ENCODE measurements around the gene ZNF48.
"Not testable (repeated sequence)": the region's sequence is repeated elsewhere in the genome, so short reads cannot be mapped to it uniquely, and the experiment has no call there.

The ZNF48 gene

DNA sequence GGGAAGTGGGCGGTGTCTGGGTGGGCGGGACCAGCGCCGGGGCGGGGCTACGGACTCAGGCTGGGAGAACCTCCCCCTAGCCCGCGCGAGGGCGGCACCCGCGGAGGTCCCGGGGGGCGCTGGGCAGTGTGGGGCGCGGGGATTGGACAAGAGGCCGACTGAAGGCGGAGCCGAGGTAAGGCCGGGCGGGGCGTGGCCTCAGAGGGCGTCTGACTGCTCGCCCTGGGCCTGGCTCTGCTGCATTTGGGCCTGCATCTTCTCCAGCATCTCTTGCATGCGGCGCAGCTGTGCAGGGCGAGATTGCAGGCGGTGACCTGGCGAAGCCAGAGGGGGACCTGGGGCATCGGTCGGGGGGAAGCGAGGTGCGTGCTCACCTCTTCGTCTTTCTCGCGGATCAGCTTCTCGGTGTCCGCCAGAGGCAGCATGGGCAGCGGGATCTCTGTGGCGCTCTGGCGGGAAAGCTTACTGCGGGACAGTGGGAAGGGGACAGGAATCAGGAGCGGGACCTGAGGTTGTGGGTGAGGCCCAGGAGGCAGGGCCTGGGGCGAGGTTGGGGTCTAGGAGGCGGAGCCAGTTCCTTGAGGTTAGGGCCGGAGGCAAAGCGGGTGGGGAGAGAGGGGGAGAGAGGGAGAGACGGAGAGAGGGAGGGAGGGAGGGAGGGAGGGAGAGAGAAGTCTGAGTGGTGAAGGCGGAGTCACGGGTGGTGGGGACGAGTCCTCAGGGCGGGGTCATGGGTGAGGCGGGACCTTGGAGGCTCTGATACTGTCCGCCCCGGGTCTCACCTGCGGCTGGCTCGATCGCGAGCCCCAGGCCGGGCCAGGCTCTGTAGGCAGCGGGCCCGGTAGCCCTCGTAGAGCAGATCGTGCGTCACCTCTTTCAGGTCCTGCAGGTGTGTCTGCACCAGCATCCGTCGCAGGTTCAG, 16.7 kb upstream of the ZNF48 start:
- peak; percentile 99 for DNase-seq (ENCODE audit: low spot score)

DNA sequence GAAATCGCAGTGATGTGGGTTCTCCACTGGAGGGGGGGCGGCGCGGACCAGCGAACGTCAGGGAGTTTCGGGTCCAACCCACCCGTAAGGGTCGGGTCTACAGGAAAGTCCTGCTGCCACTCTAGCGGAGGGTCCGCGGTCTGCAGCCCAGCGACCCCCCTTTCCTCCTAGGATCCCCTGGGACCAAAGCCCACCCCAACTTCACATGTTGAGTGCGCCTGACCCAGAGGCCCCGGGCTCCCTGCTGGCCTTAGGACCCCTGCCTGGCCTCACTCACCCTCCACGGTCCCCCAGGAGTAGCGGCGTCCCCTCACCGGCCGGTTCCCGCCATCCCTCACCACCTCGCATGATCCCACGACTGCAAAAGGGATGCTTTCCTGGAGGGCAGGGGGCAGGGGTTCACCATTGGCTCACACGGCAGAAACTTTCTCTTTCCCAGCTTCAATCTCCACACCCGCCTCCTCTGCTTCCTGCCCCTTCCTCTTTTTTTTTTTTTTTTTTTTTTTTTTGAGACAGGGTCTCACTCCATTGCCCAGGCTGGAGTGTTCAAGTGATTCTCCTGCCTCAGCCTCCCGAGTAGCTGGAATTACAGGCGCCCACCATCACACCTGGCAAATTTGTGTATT, 15.9 kb upstream of the ZNF48 start:
- no peak for DNase-seq (ENCODE audit: low spot score)

DNA sequence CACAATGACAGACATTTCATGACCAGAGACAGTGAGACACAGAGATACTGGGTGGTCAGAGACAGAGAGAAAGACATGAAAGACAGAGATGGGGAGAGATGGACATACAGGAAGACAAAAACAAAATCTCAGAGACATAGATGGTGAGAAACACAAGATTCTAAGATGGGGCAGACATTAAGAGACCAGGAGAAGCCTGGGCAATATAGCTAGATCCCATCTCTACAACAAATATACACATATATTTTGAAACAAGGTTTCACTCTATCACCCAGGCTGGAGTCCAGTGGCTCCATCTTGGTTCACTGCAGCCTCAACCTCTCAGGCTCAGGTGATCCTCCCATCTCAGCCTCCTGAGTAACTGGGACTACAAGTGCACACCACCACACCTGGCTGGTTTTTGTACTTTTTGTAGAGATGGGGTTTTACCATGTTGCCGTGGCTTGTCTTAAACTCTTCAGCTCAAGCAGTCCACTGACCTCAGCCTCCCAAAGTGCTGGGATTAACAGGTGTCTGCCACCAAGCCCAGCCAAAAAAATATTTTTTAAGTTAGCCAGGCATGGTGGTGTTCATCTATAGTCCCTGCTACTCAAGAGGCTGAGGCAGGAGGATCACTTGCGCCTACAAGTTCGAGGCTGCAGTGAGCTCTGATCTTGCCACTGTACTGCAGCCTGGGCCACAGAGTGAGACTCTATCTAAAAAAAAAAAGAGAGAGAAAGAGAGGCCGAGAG, 15.0 kb upstream of the ZNF48 start:
- DNase-seq (ENCODE audit: low spot score) = no peak

DNA sequence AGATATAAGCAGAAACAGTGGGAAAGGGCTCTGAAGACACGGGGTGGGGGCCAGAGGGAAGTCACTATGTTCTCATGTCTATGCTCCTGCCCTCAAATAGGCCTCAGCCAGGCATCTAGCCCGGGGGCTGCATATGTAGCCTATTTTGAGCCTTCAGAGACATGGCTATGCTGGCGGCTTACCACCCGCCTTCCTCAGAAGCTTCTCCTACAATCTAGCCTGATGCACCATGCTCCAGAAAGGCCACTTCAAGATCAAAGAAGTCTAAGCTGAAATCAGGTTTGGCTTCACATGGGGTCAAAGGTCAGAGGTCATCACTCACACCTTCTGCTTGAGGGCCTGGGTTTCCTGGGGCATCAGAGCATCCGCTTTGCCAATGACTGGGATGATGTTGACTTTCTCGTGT, 14.4 kb upstream of the ZNF48 start:
- DNase-seq (ENCODE audit: low spot score) = no peak

DNA sequence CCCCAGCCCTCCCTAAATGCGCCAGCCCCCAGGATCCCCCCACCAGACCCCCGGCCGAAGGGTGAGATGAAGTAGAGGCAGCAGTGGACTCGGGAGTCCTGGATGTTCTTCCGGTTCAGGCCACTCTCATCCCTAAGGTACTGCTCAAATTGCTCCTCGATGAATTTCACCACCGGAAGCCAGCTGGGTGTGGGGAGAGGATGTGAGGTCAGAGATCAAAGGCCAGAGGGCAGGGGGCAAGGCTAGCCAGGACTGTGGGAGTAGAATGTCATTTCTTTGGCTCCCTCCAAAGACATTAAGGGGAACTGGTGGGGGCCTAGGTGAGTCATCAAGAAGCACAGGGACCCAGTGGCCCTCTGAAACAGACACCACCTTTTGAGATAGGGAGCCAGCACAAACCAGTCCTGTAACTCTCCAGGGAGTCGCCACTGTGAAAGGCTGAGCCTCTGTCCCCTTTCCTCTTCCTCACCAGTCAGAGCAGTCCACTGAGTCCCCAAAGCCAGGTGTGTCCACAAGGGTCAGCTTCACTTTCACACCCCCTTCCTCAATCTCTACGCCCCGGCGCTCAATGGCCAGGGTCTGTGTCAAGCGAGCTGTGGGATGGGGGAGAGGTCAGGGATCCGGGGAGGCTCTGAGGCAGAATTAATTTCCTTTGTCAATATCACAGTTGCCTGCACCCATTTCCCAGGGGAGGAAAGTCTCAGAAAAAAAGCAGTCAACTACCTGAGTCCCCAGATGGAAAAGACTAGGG, 13.8 kb upstream of the ZNF48 start:
- no peak for DNase-seq (ENCODE audit: low spot score)

DNA sequence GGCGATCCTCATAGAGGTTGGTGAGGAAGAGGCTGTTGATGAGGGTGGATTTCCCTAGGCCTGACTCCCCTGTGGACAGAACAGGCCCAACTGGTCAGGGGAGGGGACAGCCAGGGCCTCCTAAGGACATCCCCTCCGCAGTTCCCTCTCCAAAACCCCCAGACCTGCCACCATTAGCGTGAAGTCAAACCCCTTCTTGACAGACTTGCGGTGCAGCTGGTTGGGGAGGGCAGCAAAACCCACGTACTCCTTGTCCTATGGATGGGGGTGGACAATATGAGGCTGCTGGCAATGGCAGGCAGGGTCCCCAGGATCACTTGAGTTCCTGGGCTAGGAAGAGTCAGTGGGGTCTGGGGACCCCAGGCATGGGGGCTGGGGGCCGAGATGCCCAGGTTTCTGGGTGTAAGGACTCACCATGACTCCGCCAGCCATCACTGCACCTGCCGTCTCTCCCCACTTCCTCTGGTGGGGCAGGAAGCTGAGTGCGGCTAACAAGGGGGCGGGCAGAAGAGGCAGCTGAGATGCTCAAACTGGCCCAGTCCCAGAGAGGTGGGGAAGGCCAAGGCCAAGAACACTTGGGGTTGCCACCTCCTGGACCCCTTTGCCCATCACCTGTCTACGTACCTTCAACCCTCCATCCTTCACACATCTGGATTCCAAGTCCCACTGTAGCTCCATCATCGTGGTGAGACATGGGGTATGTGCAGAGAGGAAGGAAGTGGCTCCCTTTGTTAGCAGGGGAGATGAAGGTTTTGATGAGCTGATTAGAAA, 12.9 kb upstream of the ZNF48 start, which contains the start of gene SEPTIN1:
SEPTIN1 (minus strand) TSS at position 451 of the 771 bp plus-strand sequence; CDS start at position 432, 19 bp downstream.
- DNase-seq (ENCODE audit: low spot score) = no peak

DNA sequence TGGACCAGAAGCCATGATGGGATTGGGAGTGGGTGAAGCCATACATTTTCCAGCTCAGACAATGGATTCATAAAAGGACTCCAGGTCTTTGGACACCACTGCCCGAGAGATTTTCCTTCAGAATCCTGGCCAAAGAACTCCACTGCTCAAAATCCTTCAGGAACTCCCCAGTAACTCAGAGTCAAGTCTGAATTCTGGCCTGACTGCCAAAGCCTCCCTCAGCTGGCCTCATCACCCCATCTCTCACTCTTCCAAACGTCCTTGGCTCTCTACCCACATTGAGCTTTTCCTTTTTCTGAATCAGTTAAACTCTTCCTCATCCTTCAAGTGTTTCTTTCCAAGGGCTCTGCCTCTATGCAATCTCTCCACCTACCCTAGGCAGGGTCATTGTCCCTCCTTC, 11.7 kb upstream of the ZNF48 start:
- no peak for DNase-seq (ENCODE audit: low spot score)

DNA sequence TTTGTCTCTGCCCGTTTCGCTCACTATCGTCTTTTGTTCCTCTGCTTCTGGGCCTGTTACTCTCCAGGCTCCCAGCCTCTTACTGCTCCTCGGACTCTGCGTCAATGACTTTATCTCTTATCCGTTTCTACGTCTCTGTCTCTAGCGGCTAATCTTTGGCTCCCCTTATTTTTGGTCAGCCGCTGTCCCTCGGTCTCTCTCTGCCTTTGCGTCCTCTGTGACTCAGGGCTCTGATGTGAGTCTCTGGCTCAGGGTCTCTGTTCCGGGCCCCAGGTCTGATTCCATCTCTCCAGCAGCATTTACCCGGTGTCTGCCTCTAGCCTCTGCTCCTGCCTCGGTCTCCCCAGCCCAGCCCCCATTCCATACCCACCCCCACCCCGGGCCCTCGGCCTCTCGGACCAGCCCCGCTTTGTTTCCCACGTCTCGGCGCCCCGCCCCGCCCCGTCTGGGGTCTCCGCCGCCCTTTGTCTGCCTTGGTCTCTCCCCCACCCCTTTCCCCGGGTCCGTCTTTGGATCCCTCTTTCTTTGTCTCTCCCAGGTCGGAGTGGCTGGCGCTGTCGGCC, 547 bp upstream of the ZNF48 start:
- peak; percentile 51 for DNase-seq (ENCODE audit: low spot score)

DNA sequence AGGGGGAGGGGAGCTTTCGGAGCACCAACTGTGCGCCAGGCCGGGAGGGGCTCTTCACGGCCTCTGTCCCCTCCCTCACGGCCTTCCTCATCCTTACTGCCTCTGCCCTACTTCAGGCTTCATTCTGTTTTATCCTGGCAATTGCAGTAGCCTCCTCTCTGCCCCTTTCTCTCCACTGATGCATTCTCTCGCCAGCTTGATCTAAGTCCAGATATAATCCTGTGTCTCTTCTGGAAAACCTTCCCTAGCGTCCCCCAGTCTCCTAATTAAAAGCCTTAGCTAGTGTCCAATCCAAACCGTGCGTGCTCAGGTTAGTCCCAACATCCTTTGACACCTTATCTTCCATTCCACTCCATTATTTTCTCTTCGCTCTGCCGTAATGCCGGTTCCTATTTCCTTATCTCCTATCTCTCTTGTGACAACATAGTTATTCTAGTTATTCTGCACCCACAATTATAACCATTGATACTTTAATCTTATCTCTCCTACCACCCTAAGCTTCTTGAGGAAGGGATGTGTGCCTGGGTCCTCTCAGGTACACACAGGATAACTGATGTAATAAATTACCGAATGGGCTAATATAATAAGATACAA, 869 bp downstream of the ZNF48 start:
- DNase-seq (ENCODE audit: low spot score) = no peak

DNA sequence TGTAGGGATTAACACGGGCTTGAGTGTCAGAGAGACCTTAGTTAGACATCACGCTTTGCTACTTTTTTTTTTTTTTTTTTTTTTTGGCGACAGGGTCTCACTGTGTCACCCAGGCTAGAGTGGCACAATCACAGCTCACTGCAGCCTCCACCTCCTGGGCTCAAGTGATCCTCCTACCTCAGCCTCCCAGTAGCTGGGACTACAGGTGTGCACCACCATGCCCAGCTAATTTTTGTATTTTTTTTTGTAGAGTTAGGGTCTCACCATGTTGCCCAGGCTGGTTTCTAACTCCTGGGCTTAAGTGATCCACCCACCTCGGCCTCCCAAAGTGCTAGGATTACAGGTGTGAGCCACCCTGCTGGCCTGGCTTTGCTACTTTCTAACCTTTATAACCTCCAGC, 1.4 kb downstream of the ZNF48 start:
- not testable (repeated sequence) for DNase-seq (ENCODE audit: low spot score)

DNA sequence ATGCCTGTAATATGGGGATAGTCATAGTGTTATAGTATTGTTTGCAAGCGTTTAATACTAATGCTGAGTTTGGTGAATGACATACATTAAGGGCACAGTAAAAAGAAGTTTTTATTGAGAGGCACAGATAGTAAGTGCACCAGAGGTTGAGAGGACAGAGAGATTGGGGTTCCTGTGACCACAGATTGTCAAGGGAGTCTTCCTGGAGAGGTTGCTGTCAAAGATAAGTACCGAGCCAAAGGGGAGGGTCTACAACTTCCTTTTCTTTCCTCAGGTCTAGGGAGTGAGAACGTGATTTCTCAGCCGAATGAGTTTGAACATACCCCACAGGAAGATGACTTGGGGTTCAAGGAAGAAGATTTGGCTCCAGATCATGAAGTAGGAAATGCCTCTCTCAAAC, 1.8 kb downstream of the ZNF48 start:
- DNase-seq (ENCODE audit: low spot score) = no peak

DNA sequence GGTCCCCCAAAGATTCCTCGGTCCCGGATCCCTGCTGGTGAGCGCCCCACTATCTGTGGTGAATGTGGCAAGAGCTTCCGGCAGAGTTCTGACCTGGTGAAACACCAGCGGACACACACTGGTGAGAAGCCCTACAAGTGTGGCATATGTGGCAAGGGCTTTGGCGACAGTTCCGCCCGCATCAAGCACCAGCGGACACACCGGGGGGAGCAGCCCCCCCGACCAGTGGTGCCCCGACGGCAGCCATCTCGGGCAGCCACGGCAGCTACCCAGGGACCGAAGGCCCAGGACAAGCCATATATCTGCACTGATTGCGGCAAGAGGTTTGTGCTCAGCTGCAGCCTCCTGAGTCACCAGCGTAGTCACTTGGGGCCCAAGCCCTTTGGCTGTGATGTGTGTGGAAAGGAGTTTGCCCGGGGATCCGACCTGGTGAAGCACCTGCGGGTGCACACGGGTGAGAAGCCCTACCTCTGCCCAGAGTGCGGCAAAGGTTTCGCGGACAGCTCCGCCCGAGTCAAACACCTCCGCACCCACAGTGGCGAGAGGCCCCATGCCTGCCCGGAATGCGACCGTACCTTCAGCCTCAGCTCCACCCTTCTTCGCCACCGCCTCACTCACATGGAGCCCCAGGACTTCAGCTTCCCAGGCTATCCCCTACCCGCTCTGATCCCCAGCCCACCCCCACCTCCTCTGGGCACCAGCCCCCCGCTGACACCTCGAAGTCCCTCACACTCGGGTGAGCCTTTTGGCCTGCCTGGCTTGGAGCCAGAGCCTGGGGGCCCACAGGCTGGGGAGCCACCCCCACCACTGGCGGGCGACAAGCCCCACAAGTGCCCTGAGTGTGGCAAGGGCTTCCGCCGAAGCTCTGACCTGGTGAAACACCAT, 2.8 kb downstream of the ZNF48 start:
- DNase-seq (ENCODE audit: low spot score) = no peak

DNA sequence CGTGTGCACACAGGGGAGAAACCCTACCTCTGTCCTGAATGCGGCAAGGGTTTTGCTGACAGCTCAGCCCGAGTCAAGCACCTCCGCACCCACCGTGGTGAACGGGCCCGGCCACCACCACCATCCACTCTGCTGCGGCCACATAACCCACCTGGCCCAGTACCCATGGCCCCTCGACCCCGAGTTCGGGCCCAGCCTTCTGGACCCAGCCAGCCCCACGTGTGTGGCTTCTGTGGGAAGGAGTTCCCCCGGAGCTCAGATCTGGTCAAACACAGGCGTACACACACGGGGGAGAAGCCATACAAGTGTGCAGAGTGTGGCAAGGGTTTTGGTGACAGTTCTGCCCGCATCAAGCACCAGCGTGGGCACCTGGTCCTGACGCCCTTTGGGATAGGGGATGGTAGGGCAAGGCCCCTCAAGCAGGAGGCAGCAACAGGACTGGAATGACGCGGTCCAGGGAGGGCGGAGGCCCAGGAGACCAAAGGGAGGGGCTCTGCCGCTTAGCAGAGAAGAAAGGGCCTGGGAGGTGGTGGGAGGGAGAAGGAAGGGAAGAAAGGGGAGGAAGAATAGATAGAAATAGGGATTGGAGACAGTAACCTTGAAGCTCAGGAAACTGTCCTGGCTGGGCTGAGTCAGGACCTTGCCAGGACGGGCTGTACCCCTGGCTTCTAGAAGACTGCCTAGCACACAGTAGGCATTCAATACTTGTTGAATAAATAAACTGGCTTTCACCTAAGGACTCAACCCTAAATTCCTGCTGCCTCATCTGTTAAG, 3.6 kb downstream of the ZNF48 start:
- DNase-seq (ENCODE audit: low spot score) = no peak

DNA sequence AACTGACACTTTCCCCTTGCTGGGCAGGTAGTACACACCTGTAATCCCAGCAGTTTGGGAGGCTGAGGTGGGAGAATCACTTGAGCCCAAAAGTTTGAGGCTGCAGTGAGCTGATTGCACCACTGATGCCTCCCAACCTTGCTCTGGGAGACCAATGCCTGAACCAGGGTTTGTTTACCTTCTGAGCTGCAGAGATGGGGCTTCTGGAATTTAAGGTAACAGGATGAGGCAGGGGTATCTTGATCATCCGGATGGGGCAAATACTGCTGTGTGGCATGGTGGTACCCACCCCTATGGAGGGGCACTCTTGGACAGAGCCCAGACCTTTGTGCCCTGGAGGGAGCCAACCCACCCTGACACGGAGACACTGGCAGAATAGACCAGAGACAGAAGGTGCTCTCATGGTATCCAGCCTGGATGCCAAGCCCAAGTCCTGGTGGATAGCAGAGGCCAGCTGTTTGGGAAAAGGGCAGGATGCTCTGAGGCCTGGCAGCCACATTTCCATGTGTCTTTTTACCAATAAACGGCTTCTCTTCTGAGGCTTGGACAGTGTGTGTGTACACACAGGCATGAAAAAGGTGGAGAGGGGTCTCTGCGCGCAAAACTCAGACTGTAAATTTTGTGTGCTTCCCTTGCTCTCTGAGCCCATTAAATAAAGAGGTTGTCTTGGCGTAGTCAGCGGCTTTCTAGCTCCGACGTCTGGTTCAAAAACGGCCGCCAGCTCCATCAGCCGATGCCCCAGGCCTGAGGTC, 4.4 kb downstream of the ZNF48 start:
- peak; percentile 25 for DNase-seq (ENCODE audit: low spot score)

DNA sequence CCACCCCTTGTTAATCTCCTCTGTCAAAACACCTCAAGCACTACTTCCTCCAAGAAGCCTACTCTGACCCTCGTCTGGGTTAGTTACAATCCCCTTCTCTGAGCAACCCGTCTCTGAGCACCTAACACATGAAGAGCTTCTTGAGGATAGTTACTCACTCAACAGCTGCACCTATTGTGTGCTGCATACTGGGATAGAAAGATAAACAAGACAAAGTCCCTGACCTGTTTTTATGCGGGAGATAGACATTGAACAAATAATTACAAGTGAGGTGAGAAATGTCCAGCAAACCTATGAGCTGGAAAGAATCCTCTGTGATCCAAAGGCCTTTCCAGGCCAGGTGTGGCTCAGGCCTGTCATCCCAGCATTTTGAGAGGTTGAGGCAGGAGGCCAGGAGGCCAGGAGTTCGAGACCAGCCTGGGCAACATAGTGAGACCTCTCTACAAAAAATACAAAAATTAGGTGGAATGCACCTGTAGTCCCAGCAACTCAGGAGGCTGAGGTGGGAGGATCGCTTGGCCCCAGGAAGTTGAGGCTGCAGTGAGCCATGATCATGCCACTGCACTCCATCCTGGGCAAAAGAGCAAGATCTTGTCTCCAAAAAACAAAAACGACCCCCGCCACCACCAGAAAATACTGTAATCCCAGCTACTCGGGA, 6.7 kb downstream of the ZNF48 start:
- DNase-seq (ENCODE audit: low spot score) = no peak

DNA sequence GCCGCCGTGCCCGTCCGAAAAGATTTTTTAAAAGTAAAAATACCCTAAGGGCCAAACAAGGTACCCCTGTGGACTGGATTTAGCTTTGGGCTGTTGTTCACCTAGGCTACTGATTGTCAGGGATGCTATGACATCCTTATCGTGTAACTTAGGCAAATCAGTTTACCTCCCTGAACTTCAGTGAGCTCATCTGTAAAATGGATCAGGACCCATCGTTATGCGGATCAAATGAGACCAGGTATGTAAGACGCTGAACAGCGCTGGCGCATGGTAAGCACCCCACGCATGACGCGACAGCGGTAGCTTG, 11.5 kb downstream of the ZNF48 start:
- no peak for DNase-seq (ENCODE audit: low spot score)

DNA sequence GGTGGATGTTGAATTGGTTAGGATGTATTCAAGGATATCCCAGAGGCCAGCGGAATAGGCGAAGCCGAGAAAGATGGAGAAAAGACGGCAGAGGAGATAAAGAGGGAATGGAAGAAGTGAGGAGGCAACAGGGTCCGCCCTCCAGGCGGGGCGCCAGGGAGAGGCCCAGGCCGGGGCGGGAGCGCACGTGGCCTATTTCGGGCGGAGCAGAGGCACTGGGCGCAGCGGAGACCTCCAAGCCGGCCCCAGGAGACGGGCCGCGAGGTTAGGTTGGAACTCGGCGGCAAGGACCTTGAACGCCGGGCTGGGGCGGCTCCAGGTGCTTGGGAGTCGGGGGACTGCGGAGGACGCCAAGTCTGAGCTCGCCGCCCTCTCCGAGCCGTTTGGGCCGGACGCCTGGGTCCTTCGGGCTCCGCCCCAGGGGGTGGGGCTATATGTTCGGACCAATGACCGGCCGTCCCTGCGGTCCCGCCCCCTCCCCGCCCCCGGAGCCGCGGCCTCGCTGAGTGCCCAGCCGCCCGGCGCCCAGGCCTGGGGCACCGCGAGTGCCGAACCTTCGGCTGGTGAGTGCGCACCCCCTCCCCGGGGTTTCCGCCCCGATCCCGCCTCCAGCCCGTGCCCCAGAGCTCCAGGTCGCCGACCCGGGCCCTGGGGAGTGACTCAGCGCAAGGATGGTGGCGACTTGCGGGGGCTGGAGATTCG, 12.0 kb downstream of the ZNF48 start, which contains the start of gene ZNF771:
ZNF771 (plus strand) TSS at position 505 of the 702 bp plus-strand sequence. CDS start 448 bp downstream, outside the sequence.
- peak; percentile 96 for DNase-seq (ENCODE audit: low spot score)

All from AG08396 (cell line).